Endothelial cell of umbilical vein (primary cell): ENCODE results near the gene SPTLC3.

Experiments used
- EZH2 ChIP-seq: IDR thresholded peaks from 2 replicates; pipeline ENCODE4 v1.6.1; 2012; ENCODE audit warnings: borderline replicate concordance, low read depth, mild to moderate bottlenecking, moderate library complexity, low read length, inconsistent platforms; ENCODE audit not compliant: severe bottlenecking
- JUN ChIP-seq: IDR thresholded peaks from 2 replicates; pipeline ENCODE4 v1.6.1; 2011; ENCODE audit warnings: borderline replicate concordance, low read depth; ENCODE audit not compliant: insufficient read length, insufficient read depth
- MYC ChIP-seq: IDR thresholded peaks from one replicate; pipeline ENCODE4 v1.6.1; 2011; ENCODE audit warnings: mild to moderate bottlenecking, low read depth, low read length
- POLR2A ChIP-seq: IDR thresholded peaks from 2 replicates; pipeline ENCODE4 v1.6.1; 2012; ENCODE audit warnings: low read depth, mild to moderate bottlenecking, control low read depth, low read length
- POLR2AphosphoS5 ChIP-seq: IDR thresholded peaks from 2 replicates; pipeline ENCODE4 v1.6.1; 2012; ENCODE audit warnings: low read depth, mild to moderate bottlenecking, control low read depth, low read length, moderate library complexity; ENCODE audit not compliant: insufficient read depth
- TF ChIP-seq, protein P1 (sequence below), 2 donors: IDR thresholded peaks; 1 replicate in 1 of 2; 2 replicates in 1 of 2; pipeline ENCODE4 v1.5.1; 2011; ENCODE audit warnings: low read length in 2 of 2, mild to moderate bottlenecking in 2 of 2, moderate library complexity in 2 of 2, control low read depth in 1 of 2, inconsistent platforms in 1 of 2, low read depth in 1 of 2; ENCODE audit not compliant: insufficient read depth in 1 of 2; ENCODE audit errors: extremely low read depth in 1 of 2
- TF ChIP-seq, protein P2 (sequence below): IDR thresholded peaks from 2 replicates; pipeline ENCODE4 v1.6.1; 2011; ENCODE audit not compliant: insufficient read depth, insufficient read length

DNA sequence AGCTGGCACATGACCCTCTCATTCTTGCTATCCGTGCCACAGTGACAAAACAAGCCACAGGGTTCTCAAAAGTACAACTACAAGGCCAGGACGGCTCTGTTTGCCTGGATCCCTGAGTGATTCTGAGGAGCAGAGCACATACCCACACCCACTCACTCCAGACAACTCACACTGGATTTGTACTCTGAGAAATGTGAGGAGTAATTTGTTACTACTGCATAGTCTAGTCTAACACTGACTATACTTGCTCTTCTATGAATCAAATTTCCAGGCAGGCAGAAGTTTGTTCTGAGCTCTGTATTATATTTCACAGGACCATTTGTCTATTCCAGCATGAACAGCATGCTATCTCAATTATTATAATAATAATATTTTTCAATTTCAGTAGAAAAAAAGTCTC is 26.7 kb upstream of the SPTLC3 start:
- TF ChIP-seq, protein P1, sequence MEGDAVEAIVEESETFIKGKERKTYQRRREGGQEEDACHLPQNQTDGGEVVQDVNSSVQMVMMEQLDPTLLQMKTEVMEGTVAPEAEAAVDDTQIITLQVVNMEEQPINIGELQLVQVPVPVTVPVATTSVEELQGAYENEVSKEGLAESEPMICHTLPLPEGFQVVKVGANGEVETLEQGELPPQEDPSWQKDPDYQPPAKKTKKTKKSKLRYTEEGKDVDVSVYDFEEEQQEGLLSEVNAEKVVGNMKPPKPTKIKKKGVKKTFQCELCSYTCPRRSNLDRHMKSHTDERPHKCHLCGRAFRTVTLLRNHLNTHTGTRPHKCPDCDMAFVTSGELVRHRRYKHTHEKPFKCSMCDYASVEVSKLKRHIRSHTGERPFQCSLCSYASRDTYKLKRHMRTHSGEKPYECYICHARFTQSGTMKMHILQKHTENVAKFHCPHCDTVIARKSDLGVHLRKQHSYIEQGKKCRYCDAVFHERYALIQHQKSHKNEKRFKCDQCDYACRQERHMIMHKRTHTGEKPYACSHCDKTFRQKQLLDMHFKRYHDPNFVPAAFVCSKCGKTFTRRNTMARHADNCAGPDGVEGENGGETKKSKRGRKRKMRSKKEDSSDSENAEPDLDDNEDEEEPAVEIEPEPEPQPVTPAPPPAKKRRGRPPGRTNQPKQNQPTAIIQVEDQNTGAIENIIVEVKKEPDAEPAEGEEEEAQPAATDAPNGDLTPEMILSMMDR (IDR thresholded peaks at IDR 0.05; ENCODE audit: extremely low read depth in 1 of 2, insufficient read depth in 1 of 2, low read depth in 1 of 2, low read length in 2 of 2), result no peak
- TF ChIP-seq POLR2A (no peak), JUN (no peak), MYC (no peak), EZH2 (no peak), POLR2AphosphoS5 (no peak)
- TF ChIP-seq, protein P2, sequence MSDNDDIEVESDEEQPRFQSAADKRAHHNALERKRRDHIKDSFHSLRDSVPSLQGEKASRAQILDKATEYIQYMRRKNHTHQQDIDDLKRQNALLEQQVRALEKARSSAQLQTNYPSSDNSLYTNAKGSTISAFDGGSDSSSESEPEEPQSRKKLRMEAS, result no peak
